ENCODE data around the gene CD1B. TPM values are rescaled to one million over a fixed set of nuclear protein-coding genes. Genes with fewer than 3 reads are reported as not detected.
"Not testable (repeated sequence)": the region's sequence is repeated elsewhere in the genome, so short reads cannot be mapped to it uniquely, and the experiment has no call there.

Gene CD1B
- not detected for total RNA-seq

DNA sequence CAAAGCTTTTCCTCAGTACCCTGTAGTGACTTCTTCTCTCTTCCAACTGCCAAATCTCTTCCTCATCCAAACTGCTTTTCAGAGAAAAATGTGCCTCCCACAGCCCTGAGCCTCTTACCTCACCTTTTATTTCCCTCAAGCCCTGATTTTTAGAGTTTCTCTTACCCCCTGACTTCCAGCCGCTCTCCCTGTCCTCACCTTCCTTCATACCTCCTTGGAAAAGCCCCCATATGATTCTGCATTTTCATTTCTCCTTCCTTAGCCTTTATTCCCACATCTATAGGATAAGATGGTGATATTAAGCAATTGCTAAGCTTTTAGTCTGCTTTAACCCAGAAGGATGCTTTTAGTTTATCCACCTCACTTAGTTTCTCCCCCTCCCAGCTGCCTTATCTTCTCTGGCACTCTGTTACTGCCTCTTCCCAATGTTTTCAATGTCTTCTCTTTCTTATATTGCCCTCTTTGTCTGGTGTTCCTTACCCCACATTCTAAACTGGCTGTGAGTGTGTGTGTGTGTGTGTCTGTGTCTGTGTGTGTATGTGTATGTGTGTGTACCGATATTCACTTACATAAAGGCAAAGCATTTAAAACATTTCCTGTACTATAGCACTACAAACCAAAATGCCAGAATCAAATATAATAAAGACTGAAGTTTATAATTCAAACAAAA is at the start of gene CD1B:
Gene CD1B (minus strand): TSS at position 51 of the 670 bp plus-strand sequence. CDS start 108 bp downstream, outside the sequence.
- ATAC-seq = no peak

DNA sequence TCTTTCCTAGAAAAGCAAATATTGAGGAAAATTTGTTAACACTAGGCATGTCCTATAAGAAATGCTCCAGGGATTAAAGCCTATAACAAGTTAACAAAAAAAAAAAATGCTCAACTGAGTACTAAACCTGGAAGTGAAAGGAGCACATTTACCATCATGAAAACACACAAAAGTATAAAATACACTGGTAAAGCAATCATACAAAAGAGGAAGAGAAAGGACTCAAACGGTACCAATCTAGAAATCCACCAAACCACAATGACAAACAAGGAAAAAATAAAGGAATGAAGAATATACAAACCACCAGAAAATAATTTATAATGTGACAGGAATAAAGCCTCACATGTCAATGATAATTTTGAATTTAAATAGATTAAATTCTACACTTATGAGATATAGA is 43.5 kb upstream of the CD1B start:
- Mint-ChIP-seq H3K9me3 (ENCODE audit: insufficient read depth) (peaks cover 13% of the 10 kb centered on the region), H3K4me3 (no peak overlapping the region), H3K27ac (no peak overlapping the region), H3K4me1 (ENCODE audit: low read depth) (no peaks in the 10 kb centered on the region), H3K27me3 (ENCODE audit: low read depth) (peaks cover 10% of the 10 kb centered on the region), H3K36me3 (ENCODE audit: low read depth) (no peaks in the 10 kb centered on the region)
- CTCF ChIA-PET = no interaction called here
- ATAC-seq (no peak), DNase-seq (no peak)
- POLR2A ChIA-PET = no interaction called here

More for the DNA sequence above, at the start of gene CD1B:
- POLR2A ChIA-PET = no interaction called here
- CTCF ChIA-PET = interaction anchor here (1.1 to 2.7 kb wide), 2 partner anchors 128 kb away, joined by 5 to 41 read pairs; no protein-coding TSS in a partner anchor
- no peaks in the 10 kb centered on the region for H3K36me3 Mint-ChIP-seq (ENCODE audit: low read depth)
- H3K9me3 Mint-ChIP-seq (ENCODE audit: insufficient read depth) = no peaks in the 10 kb centered on the region
- H3K27me3 Mint-ChIP-seq (ENCODE audit: low read depth) = peaks cover 3% of the 10 kb centered on the region
- no peak within 1 kb of the TSS for H3K4me3 Mint-ChIP-seq
- no peak within 1 kb of the TSS for H3K27ac Mint-ChIP-seq
- peaks cover 23% of the 10 kb centered on the region for H3K4me1 Mint-ChIP-seq (ENCODE audit: low read depth)
- DNase-seq = no peak

DNA sequence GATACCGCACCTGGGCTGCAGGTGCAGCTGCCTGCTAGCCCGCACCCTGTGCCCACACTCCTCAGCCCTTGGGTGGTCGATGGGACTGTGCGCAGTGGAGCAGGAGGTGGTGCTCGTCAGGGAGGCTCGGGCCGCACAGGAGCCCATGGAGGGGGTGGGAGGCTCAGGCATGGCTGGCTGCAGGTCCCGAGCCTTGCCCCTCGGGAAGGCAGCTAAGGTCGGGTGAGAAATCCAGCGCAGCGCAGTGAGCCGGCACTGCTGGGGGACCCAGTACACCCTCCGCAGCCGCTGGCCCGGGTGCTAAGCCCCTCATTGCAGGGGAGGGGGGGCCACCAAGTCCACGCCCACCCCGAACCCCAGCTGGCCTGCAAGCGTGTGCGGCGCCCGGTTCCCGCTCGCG is 42.8 kb upstream of the CD1B start:
- DNase-seq; H3K4me3 Mint-ChIP-seq; H3K27ac Mint-ChIP-seq; ATAC-seq; POLR2A ChIA-PET; H3K36me3 Mint-ChIP-seq (ENCODE audit: low read depth); CTCF ChIA-PET; H3K4me1 Mint-ChIP-seq (ENCODE audit: low read depth): not testable (repeated sequence)
- Mint-ChIP-seq H3K9me3 (ENCODE audit: insufficient read depth) (peaks cover 13% of the 10 kb centered on the region), H3K27me3 (ENCODE audit: low read depth) (peaks cover 10% of the 10 kb centered on the region)

DNA sequence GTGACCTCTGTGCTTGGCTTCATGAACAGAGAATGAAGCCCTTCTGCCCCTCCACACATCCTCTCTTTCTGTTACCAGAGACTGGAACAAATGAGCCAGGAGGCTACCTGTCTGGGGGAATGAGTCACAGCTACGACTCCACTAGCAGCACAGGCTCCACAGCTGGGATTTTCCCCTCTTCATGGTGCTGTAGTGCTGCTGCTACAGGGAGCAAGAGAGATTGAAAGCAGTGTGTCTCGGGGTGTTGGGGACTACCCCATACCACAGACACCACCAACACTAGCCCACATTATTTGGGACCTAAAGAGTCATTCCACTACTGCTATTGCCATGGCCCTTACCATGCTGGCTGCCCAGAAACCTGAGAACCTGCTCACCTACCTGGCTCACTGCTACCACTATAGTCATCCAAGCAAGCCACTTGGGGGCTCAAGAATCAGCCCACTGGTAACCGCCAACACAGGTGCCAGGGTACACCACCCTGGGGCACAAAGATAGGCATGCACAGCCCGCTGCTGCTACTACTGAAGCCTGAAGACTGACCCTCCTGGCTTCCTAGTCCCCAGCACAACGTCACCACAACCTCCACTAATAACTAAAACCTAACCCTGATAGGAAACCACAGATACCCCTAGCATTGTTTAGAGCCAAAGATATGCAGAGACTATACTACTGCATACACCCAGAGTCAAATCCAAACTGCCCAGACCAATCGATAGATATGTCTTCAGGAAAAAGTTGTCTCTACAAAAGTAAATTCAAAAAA is 40.0 kb upstream of the CD1B start:
- ATAC-seq = no peak
- POLR2A ChIA-PET = no interaction called here
- Mint-ChIP-seq H3K4me1 (ENCODE audit: low read depth) (peaks cover 6% of the 10 kb centered on the region), H3K4me3 (no peak overlapping the region), H3K36me3 (ENCODE audit: low read depth) (no peaks in the 10 kb centered on the region), H3K9me3 (ENCODE audit: insufficient read depth) (peaks cover 13% of the 10 kb centered on the region), H3K27ac (no peak overlapping the region), H3K27me3 (ENCODE audit: low read depth) (peaks cover 4% of the 10 kb centered on the region)
- DNase-seq = no peak
- CTCF ChIA-PET = no interaction called here

DNA sequence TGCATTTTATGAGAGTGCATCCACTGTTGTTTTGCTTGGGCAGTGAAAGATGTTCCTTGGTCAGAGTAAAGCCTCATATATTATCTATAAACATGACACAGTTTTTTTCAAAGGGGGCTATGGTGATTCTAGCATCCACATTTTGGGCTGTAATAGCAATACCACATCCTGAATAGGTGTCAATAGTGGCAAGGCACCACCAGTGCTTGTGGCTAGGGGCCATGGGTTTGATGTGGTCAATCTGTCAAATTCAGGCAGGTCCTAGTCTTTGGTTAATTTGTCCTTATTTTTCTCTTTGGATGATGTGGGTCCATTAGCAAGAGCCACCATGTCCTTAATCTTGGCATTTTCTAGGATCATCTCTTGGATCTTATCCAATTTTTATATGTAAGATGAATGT is 35.5 kb upstream of the CD1B start:
- DNase-seq (no peak), ATAC-seq (no peak)
- Mint-ChIP-seq H3K4me3 (no peak overlapping the region), H3K27ac (no peak overlapping the region), H3K36me3 (ENCODE audit: low read depth) (no peaks in the 10 kb centered on the region), H3K4me1 (ENCODE audit: low read depth) (peaks cover 6% of the 10 kb centered on the region), H3K27me3 (ENCODE audit: low read depth) (peaks cover 2% of the 10 kb centered on the region), H3K9me3 (ENCODE audit: insufficient read depth) (no peaks in the 10 kb centered on the region)
- CTCF ChIA-PET = no interaction called here
- POLR2A ChIA-PET = no interaction called here

DNA sequence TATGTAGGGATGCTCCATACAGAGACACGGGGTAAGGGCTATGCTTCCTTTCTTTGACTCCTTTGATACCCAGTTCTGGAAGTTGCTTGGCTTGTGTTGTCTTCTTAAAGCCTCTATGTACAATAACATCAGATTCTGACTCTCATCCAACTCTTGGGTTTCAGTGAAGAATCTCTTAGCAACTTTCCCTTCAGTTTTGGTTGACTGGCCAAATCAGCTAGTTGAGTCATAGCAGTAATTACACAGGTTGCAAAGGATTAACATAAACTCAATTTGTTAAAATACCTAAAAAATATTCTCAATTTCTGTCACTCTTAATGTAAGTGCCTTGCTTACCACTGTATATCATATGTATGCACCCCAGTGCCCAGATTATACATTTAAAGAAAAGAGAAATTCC is 31.6 kb upstream of the CD1B start:
- H3K27ac Mint-ChIP-seq = no peak overlapping the region
- no peak overlapping the region for H3K4me3 Mint-ChIP-seq
- H3K27me3 Mint-ChIP-seq (ENCODE audit: low read depth) = peaks cover 2% of the 10 kb centered on the region
- no peak for DNase-seq
- peaks cover 6% of the 10 kb centered on the region for H3K4me1 Mint-ChIP-seq (ENCODE audit: low read depth)
- H3K36me3 Mint-ChIP-seq (ENCODE audit: low read depth) = no peaks in the 10 kb centered on the region
- POLR2A ChIA-PET = no interaction called here
- ATAC-seq = no peak
- H3K9me3 Mint-ChIP-seq (ENCODE audit: insufficient read depth) = no peaks in the 10 kb centered on the region
- CTCF ChIA-PET = no interaction called here

DNA sequence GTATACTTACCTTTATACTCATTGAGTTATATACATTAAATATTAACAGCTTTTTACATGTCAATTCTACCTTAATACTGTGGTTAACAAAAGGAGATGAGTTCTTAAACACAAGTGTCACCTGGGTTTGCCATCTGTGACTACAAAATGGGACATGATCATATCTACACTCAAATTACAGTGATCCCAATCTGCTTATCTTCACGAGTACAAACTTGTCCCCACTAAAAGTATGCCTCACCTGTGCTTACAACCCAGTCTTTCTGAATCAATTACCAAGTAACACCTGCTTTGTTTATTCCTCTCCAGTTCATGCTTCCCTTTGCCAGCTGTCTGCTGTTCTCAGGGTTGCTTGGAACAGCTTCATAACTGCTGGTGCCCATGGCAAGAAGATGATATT is 31.2 kb upstream of the CD1B start:
- Mint-ChIP-seq H3K4me3 (no peak overlapping the region), H3K4me1 (ENCODE audit: low read depth) (peaks cover 6% of the 10 kb centered on the region), H3K36me3 (ENCODE audit: low read depth) (no peaks in the 10 kb centered on the region), H3K27me3 (ENCODE audit: low read depth) (peaks cover 2% of the 10 kb centered on the region), H3K9me3 (ENCODE audit: insufficient read depth) (no peaks in the 10 kb centered on the region), H3K27ac (no peak overlapping the region)
- ATAC-seq (no peak), DNase-seq (no peak)
- CTCF ChIA-PET = no interaction called here
- POLR2A ChIA-PET = no interaction called here

DNA sequence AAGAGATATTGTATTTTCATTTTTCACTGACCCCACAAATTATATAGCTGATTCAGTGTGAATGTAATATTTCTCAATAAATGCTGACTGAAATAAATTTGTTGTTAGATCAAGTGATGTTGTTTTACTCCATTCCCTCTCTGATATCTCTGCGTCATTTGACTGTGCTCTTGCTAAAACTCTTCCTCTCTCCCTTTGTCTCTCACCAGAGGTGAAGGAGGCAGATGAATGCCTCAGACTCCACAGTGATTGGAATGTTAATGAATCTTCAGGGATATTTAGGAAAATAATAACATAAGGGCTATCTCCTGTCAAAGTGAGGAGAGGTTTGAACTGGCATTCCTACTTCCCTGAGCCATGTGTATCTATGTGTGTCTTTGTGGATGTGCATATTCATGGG is 26.1 kb upstream of the CD1B start:
- ATAC-seq (no peak), DNase-seq (no peak)
- ChIA-PET CTCF (no interaction called here), POLR2A (no interaction called here)
- Mint-ChIP-seq H3K9me3 (ENCODE audit: insufficient read depth) (no peaks in the 10 kb centered on the region), H3K4me3 (no peak overlapping the region), H3K27me3 (ENCODE audit: low read depth) (peaks cover 15% of the 10 kb centered on the region), H3K27ac (no peak overlapping the region), H3K4me1 (ENCODE audit: low read depth) (no peaks in the 10 kb centered on the region), H3K36me3 (ENCODE audit: low read depth) (no peaks in the 10 kb centered on the region)

DNA sequence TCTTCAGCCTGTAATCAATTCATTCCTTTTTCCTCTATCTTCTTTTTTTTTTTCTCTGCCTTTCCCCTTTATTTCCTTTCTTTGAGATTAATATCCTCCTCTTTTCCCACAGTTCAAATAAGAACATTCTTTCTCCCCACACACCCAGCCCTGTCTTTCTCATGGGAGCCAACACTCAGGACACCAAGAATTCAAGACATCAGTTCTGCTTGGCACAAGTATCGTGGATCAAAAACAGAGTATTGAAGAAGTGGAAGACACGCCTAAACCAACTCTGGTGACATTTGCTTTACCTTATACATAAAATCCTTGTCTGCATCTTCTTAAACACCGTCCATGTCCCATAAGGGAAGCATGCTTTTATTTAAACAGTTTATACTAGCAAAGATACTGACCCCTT is 25.3 kb upstream of the CD1B start:
- H3K36me3 Mint-ChIP-seq (ENCODE audit: low read depth) = no peaks in the 10 kb centered on the region
- H3K4me1 Mint-ChIP-seq (ENCODE audit: low read depth) = no peaks in the 10 kb centered on the region
- no peak overlapping the region for H3K4me3 Mint-ChIP-seq
- peaks cover 15% of the 10 kb centered on the region for H3K27me3 Mint-ChIP-seq (ENCODE audit: low read depth)
- ChIA-PET CTCF (no interaction called here), POLR2A (no interaction called here)
- H3K27ac Mint-ChIP-seq = no peak overlapping the region
- DNase-seq (no peak), ATAC-seq (no peak)
- no peaks in the 10 kb centered on the region for H3K9me3 Mint-ChIP-seq (ENCODE audit: insufficient read depth)

DNA sequence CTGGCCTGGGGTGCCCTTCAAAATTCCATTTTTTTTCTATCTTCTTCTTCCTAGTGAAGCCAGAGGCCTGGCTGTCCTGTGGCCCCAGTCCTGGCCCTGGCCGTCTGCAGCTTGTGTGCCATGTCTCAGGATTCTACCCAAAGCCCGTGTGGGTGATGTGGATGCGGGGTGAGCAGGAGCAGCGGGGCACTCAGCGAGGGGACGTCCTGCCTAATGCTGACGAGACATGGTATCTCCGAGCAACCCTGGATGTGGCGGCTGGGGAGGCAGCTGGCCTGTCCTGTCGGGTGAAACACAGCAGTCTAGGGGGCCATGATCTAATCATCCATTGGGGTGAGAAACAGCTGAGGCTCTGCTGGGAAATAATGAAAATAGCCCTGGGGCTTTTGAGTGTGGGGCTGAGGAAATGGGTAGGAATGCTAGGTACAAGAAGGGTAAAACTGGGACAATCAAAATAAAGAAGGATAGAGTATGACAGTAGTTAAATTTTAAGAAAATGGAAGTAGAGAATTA is 24.5 kb upstream of the CD1B start:
- Mint-ChIP-seq H3K27ac (no peak overlapping the region), H3K27me3 (ENCODE audit: low read depth) (peaks cover 15% of the 10 kb centered on the region), H3K9me3 (ENCODE audit: insufficient read depth) (no peaks in the 10 kb centered on the region), H3K4me3 (no peak overlapping the region), H3K36me3 (ENCODE audit: low read depth) (no peaks in the 10 kb centered on the region), H3K4me1 (ENCODE audit: low read depth) (no peaks in the 10 kb centered on the region)
- DNase-seq (no peak), ATAC-seq (no peak)
- POLR2A ChIA-PET = no interaction called here
- CTCF ChIA-PET = no interaction called here

DNA sequence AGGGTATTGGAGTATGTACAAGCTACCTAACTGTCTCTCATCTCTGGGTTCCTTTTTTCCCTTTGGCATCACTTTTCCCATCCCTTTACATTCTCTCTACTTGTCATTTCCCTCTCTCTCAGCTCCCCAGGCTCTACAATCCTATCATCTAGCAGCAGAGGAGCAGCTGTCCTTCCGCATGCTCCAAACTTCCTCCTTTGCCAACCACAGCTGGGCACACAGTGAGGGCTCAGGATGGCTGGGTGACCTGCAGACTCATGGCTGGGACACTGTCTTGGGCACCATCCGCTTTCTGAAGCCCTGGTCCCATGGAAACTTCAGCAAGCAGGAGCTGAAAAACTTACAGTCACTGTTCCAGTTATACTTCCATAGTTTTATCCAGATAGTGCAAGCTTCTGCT is 22.9 kb upstream of the CD1B start:
- H3K9me3 Mint-ChIP-seq (ENCODE audit: insufficient read depth) = no peaks in the 10 kb centered on the region
- H3K4me1 Mint-ChIP-seq (ENCODE audit: low read depth) = no peaks in the 10 kb centered on the region
- H3K27ac Mint-ChIP-seq = no peak overlapping the region
- no peaks in the 10 kb centered on the region for H3K36me3 Mint-ChIP-seq (ENCODE audit: low read depth)
- ChIA-PET CTCF (no interaction called here), POLR2A (interaction anchor here (0.5 kb wide), 1 partner anchor 99 kb away, joined by 3 read pairs; no protein-coding TSS in a partner anchor)
- DNase-seq (no peak), ATAC-seq (no peak)
- peaks cover 15% of the 10 kb centered on the region for H3K27me3 Mint-ChIP-seq (ENCODE audit: low read depth)
- H3K4me3 Mint-ChIP-seq = no peak overlapping the region

DNA sequence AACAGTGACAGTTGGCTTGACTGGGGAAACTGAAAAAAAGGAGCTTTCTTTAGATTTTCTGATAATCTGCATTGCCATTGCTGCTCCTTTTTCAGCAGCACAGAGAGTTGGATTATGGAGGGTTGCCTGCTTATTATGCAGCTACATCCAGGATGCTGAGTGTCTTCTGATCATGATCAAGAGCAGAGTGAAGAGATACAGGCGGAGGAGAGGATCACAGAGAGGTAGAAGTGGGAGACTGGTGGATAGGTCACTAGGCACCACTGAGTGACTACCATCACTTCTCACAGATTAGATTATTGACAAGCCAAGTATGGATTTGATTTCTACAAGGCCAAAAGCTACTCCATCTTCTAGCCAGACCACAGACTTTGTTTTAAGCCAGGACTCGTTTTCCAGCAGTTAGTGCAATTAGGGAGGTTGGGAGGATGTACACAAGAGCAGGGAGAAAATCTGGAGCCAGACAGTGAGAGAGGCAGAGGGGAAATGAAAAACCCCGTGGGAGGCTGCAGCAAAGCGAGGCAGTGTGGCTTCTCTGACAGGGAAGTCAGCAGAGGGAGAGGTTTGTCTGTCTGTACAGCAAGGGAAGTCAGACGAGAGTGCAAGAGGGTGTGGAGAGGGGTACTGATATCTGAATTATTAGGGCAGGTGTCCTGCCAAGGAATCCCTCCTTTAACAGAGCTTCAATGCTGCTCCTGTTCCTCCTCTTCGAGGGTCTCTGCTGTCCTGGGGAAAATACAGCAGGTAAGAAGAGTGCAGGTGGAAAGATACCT is 22.2 kb upstream of the CD1B start, which contains the start of gene CD1E:
Gene CD1E (plus strand): TSS at position 592 of the 773 bp plus-strand sequence. CDS start 95 bp downstream, at position 687.
- Mint-ChIP-seq H3K9me3 (ENCODE audit: insufficient read depth) (no peaks in the 10 kb centered on the region), H3K27ac (no peak within 1 kb of the TSS), H3K4me3 (no peak within 1 kb of the TSS), H3K27me3 (ENCODE audit: low read depth) (peaks cover 15% of the 10 kb centered on the region), H3K36me3 (ENCODE audit: low read depth) (no peaks in the 10 kb centered on the region), H3K4me1 (ENCODE audit: low read depth) (no peaks in the 10 kb centered on the region)
- DNase-seq (no peak), ATAC-seq (no peak)
- CTCF ChIA-PET = no interaction called here
- POLR2A ChIA-PET = interaction anchor here (0.5 kb wide), 1 partner anchor 99 kb away, joined by 3 read pairs; no protein-coding TSS in a partner anchor
